NCI-H2196 (cell line): ENCODE results near the gene HM13.
"Not testable (repeated sequence)": the region's sequence is repeated elsewhere in the genome, so short reads cannot be mapped to it uniquely, and the experiment has no call there.

Experiments used
- DNase-seq: peaks from one replicate; lab custom pipeline; 2025; ENCODE audit not compliant: unreplicated experiment; lab: John Stamatoyannopoulos, UW

The HM13 gene

GRCh38 chr20:31542201-31542842 lies 28.1 kb downstream of the HM13 start:
- DNase-seq: no peak

- DNase-seq: no peak
These were observed 28.7 kb downstream of the HM13 start for GRCh38 chr20:31542963-31543362.

- no peak for DNase-seq
These were observed 29.8 kb downstream of the HM13 start for GRCh38 chr20:31543966-31544598.

- no peak for DNase-seq
These were observed 30.4 kb downstream of the HM13 start for GRCh38 chr20:31544600-31544999.

- not testable (repeated sequence) for DNase-seq
These were observed 31.4 kb downstream of the HM13 start for GRCh38 chr20:31545621-31546040.

- DNase-seq: peak; percentile 78
These were observed 32.9 kb downstream of the HM13 start for GRCh38 chr20:31547017-31547675.

- DNase-seq: no peak
These were observed 33.6 kb downstream of the HM13 start for GRCh38 chr20:31547720-31548298.

- no peak for DNase-seq
These were observed 34.7 kb downstream of the HM13 start for GRCh38 chr20:31548820-31549512.

- DNase-seq: no peak
These were observed 35.3 kb downstream of the HM13 start for GRCh38 chr20:31549513-31549880.

- DNase-seq: no peak
These were observed 35.9 kb downstream of the HM13 start for GRCh38 chr20:31550099-31550498.

GRCh38 chr20:31551163-31552081 lies 37.2 kb downstream of the HM13 start:
- no peak for DNase-seq

GRCh38 chr20:31555203-31555775 lies 41.0 kb downstream of the HM13 start:
- DNase-seq: no peak

GRCh38 chr20:31559704-31560093 lies 45.5 kb downstream of the HM13 start:
- DNase-seq: no peak

- DNase-seq: peak; percentile 77
These were observed 46.0 kb downstream of the HM13 start for GRCh38 chr20:31560094-31560745.

- DNase-seq: peak; percentile 26
These were observed 46.7 kb downstream of the HM13 start for GRCh38 chr20:31560746-31561598.

GRCh38 chr20:31562241-31562640 lies 48.0 kb downstream of the HM13 start:
- DNase-seq: no peak

- DNase-seq: no peak
These were observed 50.0 kb downstream of the HM13 start for GRCh38 chr20:31564284-31564683.

- peak; percentile 59 for DNase-seq
These were observed 51.6 kb downstream of the HM13 start for GRCh38 chr20:31565699-31566318.
